HEK293T (cell line): ENCODE results near the gene ABCB4.
"Not testable (repeated sequence)": the region's sequence is repeated elsewhere in the genome, so short reads cannot be mapped to it uniquely, and the experiment has no call there.

Experiments
- CTCF ChIA-PET: fragments of 350-600 bp; formaldehyde crosslinking; extraction: SDS; loops from one replicate; lab custom pipeline; 2021; ENCODE audit warnings: antibody characterized with exemption, inconsistent platforms; lab: Yijun Ruan, JAX
- POLR2A ChIA-PET: fragments of 350-600 bp; formaldehyde crosslinking; extraction: SDS; loops from one replicate; lab custom pipeline; 2020; ENCODE audit warnings: antibody characterized with exemption, inconsistent platforms; lab: Yijun Ruan, JAX
- DNase-seq: peaks from one replicate; pipeline ENCODE4 v3.0.0; 2012; ENCODE audit warnings: mixed read lengths; ENCODE audit errors: extremely low spot score
- ARNT ChIP-seq: fragments of 450-650 bp; IDR thresholded peaks from 2 replicates; pipeline ENCODE4 v1.6.1; 2017; ENCODE audit warnings: mild to moderate bottlenecking
- BHLHE40 ChIP-seq: fragments of 450-650 bp; IDR thresholded peaks from 2 replicates; pipeline ENCODE4 v1.6.1; 2016; ENCODE audit warnings: mild to moderate bottlenecking, moderate library complexity, borderline replicate concordance
- CTBP1 ChIP-seq: fragments of 450-650 bp; IDR thresholded peaks from 2 replicates; pipeline ENCODE4 v1.6.1; 2016; ENCODE audit warnings: borderline replicate concordance
- ELF4 ChIP-seq: fragments of 450-650 bp; IDR thresholded peaks from 2 replicates; pipeline ENCODE4 v1.6.1; 2017; ENCODE audit warnings: antibody characterized with exemption
- FOXA1 ChIP-seq: fragments of 450-650 bp; IDR thresholded peaks from 2 replicates; pipeline ENCODE4 v1.6.1; 2016; ENCODE audit warnings: mild to moderate bottlenecking
- FOXK2 ChIP-seq: fragments of 450-650 bp; IDR thresholded peaks from 2 replicates; pipeline ENCODE4 v1.6.1; 2016; ENCODE audit warnings: mild to moderate bottlenecking
- FOXM1 ChIP-seq: fragments of 450-650 bp; IDR thresholded peaks from 2 replicates; pipeline ENCODE4 v1.6.1; 2017; ENCODE audit warnings: mild to moderate bottlenecking, borderline replicate concordance
- HDGF ChIP-seq: fragments of 450-650 bp; IDR thresholded peaks from 2 replicates; pipeline ENCODE4 v1.6.1; 2017; ENCODE audit warnings: antibody characterized with exemption, borderline replicate concordance
- L3MBTL2 ChIP-seq: fragments of 450-650 bp; conservative IDR thresholded peaks from 2 replicates; pipeline ENCODE4 v1.6.1; 2016; ENCODE audit warnings: mild to moderate bottlenecking
- LEF1 ChIP-seq: fragments of 450-650 bp; IDR thresholded peaks from 2 replicates; pipeline ENCODE4 v1.6.1; 2017; ENCODE audit warnings: mild to moderate bottlenecking, borderline replicate concordance
- NFRKB ChIP-seq: fragments of 450-650 bp; IDR thresholded peaks from 2 replicates; pipeline ENCODE4 v1.6.1; 2016; ENCODE audit warnings: mild to moderate bottlenecking, moderate library complexity
- SP1 ChIP-seq: fragments of 450-650 bp; IDR thresholded peaks from 2 replicates; pipeline ENCODE4 v1.6.1; 2017
- SUZ12 ChIP-seq: fragments of 450-650 bp; IDR thresholded peaks from 2 replicates; pipeline ENCODE4 v1.6.1; 2016; ENCODE audit warnings: mild to moderate bottlenecking
- TARDBP ChIP-seq: fragments of 450-650 bp; IDR thresholded peaks from 2 replicates; pipeline ENCODE4 v1.6.1; 2016
- ZNF384 ChIP-seq: fragments of 450-650 bp; IDR thresholded peaks from 2 replicates; pipeline ENCODE4 v1.6.1; 2016
- TF ChIP-seq, protein P1 (sequence below): fragments of 450-650 bp; IDR thresholded peaks from 2 replicates; pipeline ENCODE4 v1.6.1; 2016

The ABCB4 gene

DNA sequence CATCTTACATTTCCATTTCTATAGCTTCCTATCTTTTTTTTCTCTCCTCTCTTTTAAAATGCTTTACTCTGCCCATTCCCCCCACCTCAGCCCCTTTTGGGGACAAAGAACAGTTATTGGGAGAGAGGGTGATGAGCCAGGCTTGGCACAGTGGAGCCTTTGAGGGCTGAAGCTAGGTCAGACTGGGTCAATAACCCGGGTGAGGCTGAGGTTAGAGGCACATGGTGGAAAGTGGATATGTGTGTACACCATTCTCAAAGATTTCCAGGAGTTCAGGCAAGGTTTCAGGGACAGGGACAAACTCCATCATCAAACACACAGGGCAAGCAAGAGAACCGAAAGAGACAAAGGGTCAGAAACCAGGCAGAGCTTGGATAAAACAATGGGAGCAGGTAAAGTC is 11.5 kb downstream of the ABCB4 start:
- POLR2A ChIA-PET: no interaction called here
- TF ChIP-seq L3MBTL2 (no peak), FOXK2 (no peak), TARDBP (no peak), ELF4 (no peak), CTBP1 (no peak), SUZ12 (no peak), FOXA1 (no peak), SP1 (no peak), ZNF384 (no peak)
- TF ChIP-seq, protein P1, sequence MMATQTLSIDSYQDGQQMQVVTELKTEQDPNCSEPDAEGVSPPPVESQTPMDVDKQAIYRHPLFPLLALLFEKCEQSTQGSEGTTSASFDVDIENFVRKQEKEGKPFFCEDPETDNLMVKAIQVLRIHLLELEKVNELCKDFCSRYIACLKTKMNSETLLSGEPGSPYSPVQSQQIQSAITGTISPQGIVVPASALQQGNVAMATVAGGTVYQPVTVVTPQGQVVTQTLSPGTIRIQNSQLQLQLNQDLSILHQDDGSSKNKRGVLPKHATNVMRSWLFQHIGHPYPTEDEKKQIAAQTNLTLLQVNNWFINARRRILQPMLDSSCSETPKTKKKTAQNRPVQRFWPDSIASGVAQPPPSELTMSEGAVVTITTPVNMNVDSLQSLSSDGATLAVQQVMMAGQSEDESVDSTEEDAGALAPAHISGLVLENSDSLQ: no peak

DNA sequence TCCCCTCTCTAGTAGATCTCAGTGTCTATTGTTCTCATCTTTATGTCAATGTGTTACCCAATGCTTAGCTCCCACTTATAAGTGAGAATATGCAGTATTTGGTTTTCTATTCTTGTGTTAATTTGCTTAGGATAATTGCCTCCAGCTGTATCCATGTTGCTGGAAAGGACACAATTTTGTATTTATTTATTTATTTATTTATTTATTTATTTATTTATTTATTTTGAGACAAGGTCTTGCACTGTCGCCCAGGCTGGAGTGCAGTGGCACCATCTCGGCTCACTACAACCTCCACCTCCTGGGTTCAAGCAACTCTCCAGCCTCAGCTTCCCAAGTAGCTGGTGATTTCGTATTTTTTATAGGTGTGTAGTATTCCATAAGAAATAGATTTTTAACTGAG is 15.0 kb downstream of the ABCB4 start:
- CTCF ChIA-PET, POLR2A ChIA-PET, DNase-seq: not testable (repeated sequence)

More for the DNA sequence above, 11.5 kb downstream of the ABCB4 start:
- no peak for DNase-seq
- CTCF ChIA-PET: no interaction called here

DNA sequence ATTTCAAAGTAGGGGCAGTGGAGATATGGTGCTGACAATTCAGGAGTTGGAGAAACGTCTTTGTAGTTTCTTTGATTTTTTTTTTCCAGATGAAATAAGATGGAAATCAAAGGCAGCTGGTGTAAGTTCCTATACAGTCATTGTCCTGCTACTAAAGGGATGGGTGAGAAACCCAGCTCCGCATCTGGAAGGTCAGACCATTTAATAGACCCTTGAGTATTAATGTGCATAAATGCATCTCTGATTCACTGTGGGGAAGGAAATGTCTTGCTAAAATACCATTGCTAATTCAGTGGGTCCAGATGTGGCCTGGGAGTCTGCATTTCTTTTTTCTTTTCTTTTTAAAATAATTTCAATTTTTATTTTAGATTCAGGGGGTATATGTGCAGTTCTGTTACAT is 15.5 kb downstream of the ABCB4 start:
- ChIA-PET POLR2A (no interaction called here), CTCF (no interaction called here)

DNA sequence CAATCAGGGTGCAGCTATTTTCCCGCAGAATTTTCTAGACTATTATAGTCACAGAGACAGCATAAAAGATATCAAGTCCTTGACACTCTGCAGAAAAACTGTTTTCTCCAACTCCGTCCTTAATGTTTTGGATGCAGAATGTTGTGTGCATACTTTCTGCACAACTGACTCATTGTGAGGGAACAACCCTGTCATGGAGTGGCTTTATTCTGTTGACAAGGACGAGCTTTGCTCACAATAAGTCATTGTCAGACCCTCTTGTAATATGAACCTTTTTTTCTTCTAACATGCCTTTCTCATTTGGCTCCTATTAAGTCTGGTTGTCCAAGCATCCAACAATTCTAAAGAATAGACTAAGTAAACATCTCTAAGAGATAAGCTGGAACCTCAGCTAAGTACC is 17.3 kb downstream of the ABCB4 start:
- POLR2A ChIA-PET: no interaction called here
- CTCF ChIA-PET: no interaction called here
- DNase-seq: no peak
- TF ChIP-seq TARDBP (no peak), ELF4 (no peak), L3MBTL2 (no peak), FOXA1 (no peak), CTBP1 (no peak), NFRKB (no peak)

More for the DNA sequence above, 15.5 kb downstream of the ABCB4 start:
- DNase-seq: no peak
- no peak for TF ChIP-seq HDGF
- no peak for TF ChIP-seq SUZ12
- no peak for TF ChIP-seq ZNF384

DNA sequence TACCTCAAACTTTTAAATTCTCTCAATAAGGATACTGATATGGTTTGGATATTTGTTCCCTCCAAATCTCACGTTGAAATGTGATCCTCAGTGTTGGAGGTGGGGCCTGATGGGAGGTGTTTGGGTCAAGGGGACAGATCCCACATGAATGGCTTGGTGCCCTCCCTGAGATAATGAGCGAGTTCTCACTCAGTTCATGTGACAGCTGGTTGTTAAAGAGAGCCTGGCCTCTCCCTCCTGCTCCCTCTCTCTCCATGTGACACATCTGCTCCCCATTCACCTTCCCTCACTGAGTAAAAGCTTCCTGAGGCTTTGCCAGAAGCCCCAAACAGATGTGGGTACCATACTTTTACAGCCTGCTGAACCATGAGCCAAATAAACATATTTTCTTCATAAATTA is 19.2 kb downstream of the ABCB4 start:
- ChIA-PET POLR2A (no interaction called here), CTCF (no interaction called here)
- TF ChIP-seq NFRKB: no peak
- no peak for TF ChIP-seq FOXM1
- TF ChIP-seq L3MBTL2: no peak
- DNase-seq: no peak

DNA sequence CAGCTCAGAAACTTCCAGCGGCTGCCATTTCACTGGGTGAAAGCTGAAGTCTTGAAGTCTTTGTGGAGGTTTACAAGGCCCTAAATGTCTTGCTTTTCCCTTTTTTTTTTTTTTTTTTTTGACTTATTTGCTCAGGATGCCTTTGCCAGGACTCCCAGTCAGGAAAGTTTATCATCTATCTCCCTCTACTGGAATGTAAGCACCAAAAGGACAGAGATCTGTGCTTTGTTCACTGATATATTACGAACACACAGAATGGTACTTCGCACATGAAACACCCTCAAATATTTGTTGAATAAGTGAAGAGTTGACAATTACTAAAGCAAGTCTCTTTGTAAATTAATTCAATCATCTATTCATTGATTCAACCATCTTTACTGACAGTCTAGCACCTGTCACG is 23.2 kb downstream of the ABCB4 start:
- TF ChIP-seq ZNF384 (peak; percentile 9; the same call in 1 of the 2 replicates), NFRKB (no peak)
- DNase-seq: no peak
- CTCF ChIA-PET: interaction anchor here (0.7 kb wide), 1 partner anchor 14 kb away, joined by 6 read pairs; no protein-coding TSS in a partner anchor
- POLR2A ChIA-PET: no interaction called here

DNA sequence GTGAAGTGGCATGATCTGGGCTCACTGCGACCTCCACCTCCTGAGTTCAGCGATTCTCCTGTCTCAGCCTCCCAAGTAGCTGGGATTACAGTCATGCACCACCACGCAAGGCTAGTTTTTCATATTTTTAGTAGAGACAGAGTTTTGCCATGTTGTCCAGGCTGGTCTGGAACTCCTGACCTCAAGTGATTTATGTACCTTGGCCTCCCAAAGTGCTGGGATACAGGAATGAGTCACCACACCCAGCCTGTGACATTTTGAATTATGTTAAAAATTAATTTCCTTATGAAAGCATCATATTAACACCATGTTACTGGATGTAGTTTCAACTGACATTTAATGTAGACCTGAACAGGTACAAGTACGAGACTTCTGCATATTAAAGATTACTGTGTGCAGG is 24.3 kb downstream of the ABCB4 start:
- DNase-seq: no peak
- POLR2A ChIA-PET: no interaction called here
- TF ChIP-seq ARNT (no peak), ZNF384 (no peak), FOXA1 (no peak), NFRKB (no peak), HDGF (no peak), LEF1 (no peak), CTBP1 (no peak), FOXK2 (no peak), SP1 (no peak), ELF4 (no peak), BHLHE40 (no peak), SUZ12 (no peak), FOXM1 (no peak), L3MBTL2 (no peak), TARDBP (no peak)
- TF ChIP-seq, protein P1: no peak
- CTCF ChIA-PET: no interaction called here

DNA sequence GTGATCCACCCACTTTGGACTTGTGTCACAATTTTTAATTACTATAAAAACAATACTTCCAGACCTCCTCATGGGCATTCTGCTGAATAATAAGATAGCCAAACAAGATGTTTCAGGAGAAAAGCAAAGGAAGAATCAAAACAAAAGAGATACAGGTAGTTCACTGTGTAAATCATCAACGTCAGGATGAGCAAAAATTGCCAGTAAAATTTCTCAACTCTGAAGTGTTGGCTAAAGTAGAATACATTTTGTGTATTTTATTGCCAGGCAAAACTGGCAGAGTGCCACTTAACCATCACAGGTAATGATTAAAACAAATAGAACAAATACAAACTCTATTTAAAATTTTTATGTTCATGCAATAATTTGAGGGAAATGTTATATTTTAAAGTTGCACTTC is 24.8 kb downstream of the ABCB4 start:
- ChIA-PET POLR2A (no interaction called here), CTCF (no interaction called here)
- DNase-seq: no peak
- TF ChIP-seq HDGF: no peak
- TF ChIP-seq CTBP1: no peak
- TF ChIP-seq SP1: no peak
- TF ChIP-seq, protein P1: no peak
- TF ChIP-seq FOXK2: no peak
- TF ChIP-seq ZNF384: no peak
- no peak for TF ChIP-seq SUZ12
- TF ChIP-seq NFRKB: no peak
- TF ChIP-seq LEF1: no peak
